ENCODE results near the gene HSBP1L1. TPM values are rescaled to one million over a fixed set of nuclear protein-coding genes. Genes with fewer than 3 reads are reported as not detected.

Gene HSBP1L1
- polyA plus RNA-seq, 1 of the 3 experiments (the other 2 are of a cell fraction): 7.4 TPM

- TF ChIP-seq CHD2 (IDR thresholded peaks at IDR 0.05; ENCODE audit: low read length, partially characterized antibody) (no peak), TAF1 (IDR thresholded peaks at IDR 0.05; ENCODE audit: borderline replicate concordance, low read depth, low read length) (no peak)
- no peak overlapping the region for H3K9ac ChIP-seq
- DNase-seq: no peak
- no peaks in the 10 kb centered on the region for H4K20me1 ChIP-seq (ENCODE audit: insufficient read depth)
- no peak overlapping the region for H3K4me2 ChIP-seq
- WGBS (ENCODE audit: low lambda C conversion rate): 93% methylated on average over 26 of the region's 26 CpGs
- H3K27ac ChIP-seq (ENCODE audit: low read depth in 2 of 2, low read length in 1 of 2): no peak overlapping the region
- no peak overlapping the region for H3K4me3 ChIP-seq (ENCODE audit: low read depth in 2 of 2, low read length in 1 of 2)
- no peak overlapping the region for H2AFZ ChIP-seq (ENCODE audit: low read depth)
- H3K27me3 ChIP-seq (ENCODE audit: insufficient read depth): no peaks in the 10 kb centered on the region
- no peaks in the 10 kb centered on the region for H3K4me1 ChIP-seq (ENCODE audit: control insufficient read depth in 1 of 2, insufficient read depth in 2 of 2, low read depth in 1 of 2, low read length in 1 of 2)
- CTCF ChIA-PET: no interaction called here
- H3K79me2 ChIP-seq (ENCODE audit: insufficient read depth): peaks cover 13% of the 10 kb centered on the region; the same call in 1 of the 2 replicates
- H3K9me3 ChIP-seq: peaks cover under 1% of the 10 kb centered on the region; the same call in 1 of the 2 replicates
- peaks cover 3 to 5% of the 10 kb centered on the region in 2 experiments for H3K36me3 ChIP-seq (replicated peaks in 1 of 2; ENCODE audit: control insufficient read depth in 1 of 2, insufficient read depth in 2 of 2, low read length in 1 of 2)
- no peaks in the 10 kb centered on the region for H3K9me2 ChIP-seq
- POLR2A ChIA-PET: no interaction called here
- no peaks in the 10 kb centered on the region for H3F3A ChIP-seq (replicated peaks; ENCODE audit: insufficient read depth)
Measured at GRCh38 chr18:79923896-79924585, 40.4 kb upstream of the HSBP1L1 start.

GRCh38 chr18:79924814-79925731 is 39.4 kb upstream of the HSBP1L1 start:
- peaks cover 20% of the 10 kb centered on the region; the same call in 1 of the 2 replicates for H3K79me2 ChIP-seq (ENCODE audit: insufficient read depth)
- no peaks in the 10 kb centered on the region for H3K4me1 ChIP-seq (ENCODE audit: control insufficient read depth in 1 of 2, insufficient read depth in 2 of 2, low read depth in 1 of 2, low read length in 1 of 2)
- H3K4me3 ChIP-seq (ENCODE audit: low read depth in 2 of 2, low read length in 1 of 2): no peak overlapping the region
- ChIA-PET POLR2A (no interaction called here), CTCF (no interaction called here)
- H3F3A ChIP-seq (replicated peaks; ENCODE audit: insufficient read depth): peaks cover 5% of the 10 kb centered on the region
- no peak overlapping the region for H3K4me2 ChIP-seq
- no peak overlapping the region for H2AFZ ChIP-seq (ENCODE audit: low read depth)
- no peaks in the 10 kb centered on the region for H3K9me2 ChIP-seq
- no peaks in the 10 kb centered on the region for H3K27me3 ChIP-seq (ENCODE audit: insufficient read depth)
- no peak for DNase-seq
- H3K9ac ChIP-seq: no peak overlapping the region
- peaks cover 11% of the 10 kb centered on the region for H3K9me3 ChIP-seq
- no peaks in the 10 kb centered on the region for H4K20me1 ChIP-seq (ENCODE audit: insufficient read depth)
- peaks cover 3 to 15% of the 10 kb centered on the region in 2 experiments for H3K36me3 ChIP-seq (replicated peaks in 1 of 2; ENCODE audit: control insufficient read depth in 1 of 2, insufficient read depth in 2 of 2, low read length in 1 of 2)
- no peak overlapping the region for H3K27ac ChIP-seq (ENCODE audit: low read depth in 2 of 2, low read length in 1 of 2)
- WGBS (ENCODE audit: low lambda C conversion rate): 87% methylated on average over 21 of the region's 25 CpGs
- TF ChIP-seq REST (IDR thresholded peaks at IDR 0.05; ENCODE audit: low read depth, low read length) (no peak), MXI1 (IDR thresholded peaks at IDR 0.05; ENCODE audit: low read depth, low read length) (no peak), RFX5 (IDR thresholded peaks at IDR 0.05; ENCODE audit: low read length) (no peak), NFIC (IDR thresholded peaks at IDR 0.05; ENCODE audit: borderline replicate concordance) (no peak), CHD2 (IDR thresholded peaks at IDR 0.05; ENCODE audit: low read length, partially characterized antibody) (no peak), TEAD4 (IDR thresholded peaks at IDR 0.05; ENCODE audit: borderline replicate concordance, insufficient read depth) (no peak), MEF2A (IDR thresholded peaks at IDR 0.05; ENCODE audit: borderline replicate concordance, low read depth) (no peak), GATA2 (CRISPR knock-in tag; IDR thresholded peaks at IDR 0.05) (no peak), RCOR1 (IDR thresholded peaks at IDR 0.05; ENCODE audit: low read length) (no peak), FOXM1 (IDR thresholded peaks at IDR 0.05; ENCODE audit: low read depth) (no peak), RXRA (IDR thresholded peaks at IDR 0.05; ENCODE audit: borderline replicate concordance, low read depth) (no peak)
